Measurements from ENCODE around the gene SLC44A3. TPM values are rescaled to one million over a fixed set of nuclear protein-coding genes. Genes with fewer than 3 reads are reported as not detected.

The SLC44A3 gene
- total and polyA plus RNA-seq, 2 of the 13 experiments (the other 11 are each of a cell fraction or from before 2014, with no cell fraction given): 6.8 to 14.1 TPM

DNA sequence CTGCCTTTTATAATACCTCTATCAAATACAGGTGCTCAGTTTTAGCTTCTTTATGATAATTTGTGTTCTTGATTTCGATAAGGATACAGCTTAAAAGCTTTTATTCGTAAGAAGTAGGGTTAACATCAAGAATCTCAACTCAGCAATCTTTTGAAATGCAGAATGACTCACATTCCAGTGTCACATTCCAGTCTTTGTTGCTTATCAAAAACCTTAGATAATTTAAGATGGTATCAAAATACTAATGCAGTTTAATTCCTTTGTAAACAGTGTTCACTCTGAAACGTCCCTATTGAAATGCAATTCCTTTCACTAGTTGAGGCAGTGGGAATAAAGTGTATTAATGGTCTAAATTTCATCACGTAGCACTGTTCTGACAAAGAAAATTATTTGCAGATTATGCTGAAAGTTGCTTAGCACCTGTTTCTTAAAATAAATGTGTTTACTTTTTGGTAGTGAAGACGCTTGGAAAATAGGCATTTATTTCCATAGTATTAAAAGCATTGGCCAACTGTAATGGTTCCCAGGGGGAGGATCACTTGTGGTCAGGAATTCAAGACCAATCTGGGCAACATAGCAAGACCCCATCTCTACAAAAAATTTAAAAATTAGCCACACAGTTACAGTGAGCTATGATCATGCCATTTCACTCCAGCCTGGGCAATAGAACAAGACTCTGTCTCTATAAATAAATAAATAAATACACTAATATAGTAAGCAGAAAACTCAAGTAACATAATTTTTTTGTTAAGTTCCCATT is 116.9 kb downstream of the SLC44A3 start:
- FAIRE-seq (no peak), DNase-seq (ENCODE audit: low spot score) (no peak), ATAC-seq (no peak)
- in situ Hi-C loops (cut with HindIII; ENCODE audit: extremely low pct_ligation_motif_present, low pct_unique_long_range_greater_than_20kb): no loop called here
- Histone ChIP-seq H3K9me3 (ENCODE audit: low read length) (no peaks in the 10 kb centered on the region), H2AFZ (ENCODE audit: low read length) (no peak overlapping the region), H4K20me1 (ENCODE audit: insufficient read depth, low read length) (no peaks in the 10 kb centered on the region), H3K4me3 (replicated peaks in 1 of 3; ENCODE audit: insufficient read depth in 1 of 3, low read depth in 2 of 3, low read length in 3 of 3) (no peak overlapping the region), H3K27me3 (ENCODE audit: control insufficient read depth in 1 of 2, insufficient read depth in 2 of 2, low read length in 2 of 2) (no peaks in the 10 kb centered on the region), H3K36me3 (replicated peaks in 1 of 2; ENCODE audit: control insufficient read depth in 1 of 2, insufficient read depth in 2 of 2, low read length in 2 of 2) (peaks cover 0 to 6% of the 10 kb centered on the region in 2 experiments; a peak in 1 of 5 replicates), H3K9ac (ENCODE audit: insufficient read depth, low read depth, low read length) (no peak overlapping the region), H3K27ac (ENCODE audit: extremely low read length, insufficient read depth, low read length) (no peak overlapping the region), H3K4me2 (ENCODE audit: low read depth, low read length) (no peak overlapping the region), H3K79me2 (ENCODE audit: insufficient read depth, low read length) (no peaks in the 10 kb centered on the region), H3K4me1 (ENCODE audit: insufficient read depth, low read length) (peaks cover 12% of the 10 kb centered on the region)
- no TSS peak for BruUV-seq (replicated peaks)
- CTCF ChIA-PET (ENCODE audit: low intra/inter-chr PET ratio, low total read pairs): no interaction called here
- WGBS (ENCODE audit: low lambda C conversion rate): 78% methylated on average over 5 of the region's 5 CpGs
- TF ChIP-seq, protein P1, sequence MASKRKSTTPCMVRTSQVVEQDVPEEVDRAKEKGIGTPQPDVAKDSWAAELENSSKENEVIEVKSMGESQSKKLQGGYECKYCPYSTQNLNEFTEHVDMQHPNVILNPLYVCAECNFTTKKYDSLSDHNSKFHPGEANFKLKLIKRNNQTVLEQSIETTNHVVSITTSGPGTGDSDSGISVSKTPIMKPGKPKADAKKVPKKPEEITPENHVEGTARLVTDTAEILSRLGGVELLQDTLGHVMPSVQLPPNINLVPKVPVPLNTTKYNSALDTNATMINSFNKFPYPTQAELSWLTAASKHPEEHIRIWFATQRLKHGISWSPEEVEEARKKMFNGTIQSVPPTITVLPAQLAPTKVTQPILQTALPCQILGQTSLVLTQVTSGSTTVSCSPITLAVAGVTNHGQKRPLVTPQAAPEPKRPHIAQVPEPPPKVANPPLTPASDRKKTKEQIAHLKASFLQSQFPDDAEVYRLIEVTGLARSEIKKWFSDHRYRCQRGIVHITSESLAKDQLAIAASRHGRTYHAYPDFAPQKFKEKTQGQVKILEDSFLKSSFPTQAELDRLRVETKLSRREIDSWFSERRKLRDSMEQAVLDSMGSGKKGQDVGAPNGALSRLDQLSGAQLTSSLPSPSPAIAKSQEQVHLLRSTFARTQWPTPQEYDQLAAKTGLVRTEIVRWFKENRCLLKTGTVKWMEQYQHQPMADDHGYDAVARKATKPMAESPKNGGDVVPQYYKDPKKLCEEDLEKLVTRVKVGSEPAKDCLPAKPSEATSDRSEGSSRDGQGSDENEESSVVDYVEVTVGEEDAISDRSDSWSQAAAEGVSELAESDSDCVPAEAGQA (IDR thresholded peaks at IDR 0.05; ENCODE audit: low read depth): no peak
- TF ChIP-seq, protein P1 (CRISPR knock-in tag; IDR thresholded peaks at IDR 0.05; ENCODE audit: borderline replicate concordance): no peak
- TF ChIP-seq, protein P2, sequence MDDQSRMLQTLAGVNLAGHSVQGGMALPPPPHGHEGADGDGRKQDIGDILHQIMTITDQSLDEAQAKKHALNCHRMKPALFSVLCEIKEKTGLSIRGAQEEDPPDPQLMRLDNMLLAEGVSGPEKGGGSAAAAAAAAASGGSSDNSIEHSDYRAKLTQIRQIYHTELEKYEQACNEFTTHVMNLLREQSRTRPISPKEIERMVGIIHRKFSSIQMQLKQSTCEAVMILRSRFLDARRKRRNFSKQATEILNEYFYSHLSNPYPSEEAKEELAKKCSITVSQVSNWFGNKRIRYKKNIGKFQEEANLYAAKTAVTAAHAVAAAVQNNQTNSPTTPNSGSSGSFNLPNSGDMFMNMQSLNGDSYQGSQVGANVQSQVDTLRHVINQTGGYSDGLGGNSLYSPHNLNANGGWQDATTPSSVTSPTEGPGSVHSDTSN (CRISPR knock-in tag; IDR thresholded peaks at IDR 0.05; ENCODE audit: borderline replicate concordance): no peak
- no peak for TF ChIP-seq NR2F2 (IDR thresholded peaks at IDR 0.05; ENCODE audit: borderline replicate concordance, low read depth)
- TF ChIP-seq NFKBIZ (CRISPR knock-in tag; IDR thresholded peaks at IDR 0.05): no peak
- TF ChIP-seq ZNF121 (CRISPR knock-in tag; IDR thresholded peaks at IDR 0.05): peak; percentile 52; the same call in 1 of the 2 replicates
- no peak for TF ChIP-seq MAFG (CRISPR knock-in tag; IDR thresholded peaks at IDR 0.05)
- intact Hi-C loops (cut with micrococcal nuclease; ENCODE audit: unreplicated experiment): no loop called here
- POLR2A ChIA-PET: interaction anchor here (0.8 kb wide), 1 partner anchor 10 kb away, joined by 3 read pairs; the partner anchor contains the start of gene CNN3

Data from HepG2 (cell line).